Tibial nerve (tissue), 4 donors: ENCODE measurements around the gene PIK3CA.

Experiments used
- EP300 ChIP-seq, 2 donors: sonication (generic); formaldehyde crosslinking; IDR thresholded peaks; one replicate each; pipeline ENCODE4 v1.6.1; 2017; ENCODE audit warnings: antibody characterized with exemption in 2 of 2, mild to moderate bottlenecking in 1 of 2
- POLR2A ChIP-seq, 2 donors: fragments of 450-650 bp; IDR thresholded peaks; one replicate each; pipeline ENCODE4 v1.6.1; 2017; ENCODE audit warnings: antibody characterized with exemption in 2 of 2, mild to moderate bottlenecking in 2 of 2, moderate library complexity in 2 of 2
- TF ChIP-seq, protein P1 (sequence below), 5 experiments: fragments of 200-600 bp in 3 of 5; fragments of 450-650 bp in 2 of 5; sonication (generic) in 3 of 5; IDR thresholded peaks; one replicate each; pipeline ENCODE4 v1.5.1; 2016 to 2019; ENCODE audit warnings: antibody characterized with exemption in 5 of 5, mild to moderate bottlenecking in 3 of 5, moderate library complexity in 2 of 5

DNA sequence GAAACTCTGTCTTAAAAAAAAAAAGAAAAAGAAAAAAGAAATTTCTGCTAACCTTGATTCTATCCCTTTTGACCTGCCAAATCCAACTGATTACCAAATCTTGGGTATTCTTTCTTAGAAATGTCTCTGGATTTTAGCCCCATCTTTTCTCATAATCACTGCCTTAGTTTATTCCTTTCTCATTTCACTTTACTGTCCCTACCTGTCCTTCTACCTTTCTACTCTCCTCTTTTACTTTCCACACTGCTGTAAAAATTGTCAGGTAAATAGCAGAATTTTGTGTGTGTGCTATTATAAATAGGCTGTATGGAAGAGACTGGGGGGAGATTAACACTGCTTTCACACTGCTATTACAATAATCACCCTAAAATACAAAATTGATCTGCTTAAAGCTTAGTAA is 16.7 kb downstream of the PIK3CA start:
- TF ChIP-seq, protein P1, sequence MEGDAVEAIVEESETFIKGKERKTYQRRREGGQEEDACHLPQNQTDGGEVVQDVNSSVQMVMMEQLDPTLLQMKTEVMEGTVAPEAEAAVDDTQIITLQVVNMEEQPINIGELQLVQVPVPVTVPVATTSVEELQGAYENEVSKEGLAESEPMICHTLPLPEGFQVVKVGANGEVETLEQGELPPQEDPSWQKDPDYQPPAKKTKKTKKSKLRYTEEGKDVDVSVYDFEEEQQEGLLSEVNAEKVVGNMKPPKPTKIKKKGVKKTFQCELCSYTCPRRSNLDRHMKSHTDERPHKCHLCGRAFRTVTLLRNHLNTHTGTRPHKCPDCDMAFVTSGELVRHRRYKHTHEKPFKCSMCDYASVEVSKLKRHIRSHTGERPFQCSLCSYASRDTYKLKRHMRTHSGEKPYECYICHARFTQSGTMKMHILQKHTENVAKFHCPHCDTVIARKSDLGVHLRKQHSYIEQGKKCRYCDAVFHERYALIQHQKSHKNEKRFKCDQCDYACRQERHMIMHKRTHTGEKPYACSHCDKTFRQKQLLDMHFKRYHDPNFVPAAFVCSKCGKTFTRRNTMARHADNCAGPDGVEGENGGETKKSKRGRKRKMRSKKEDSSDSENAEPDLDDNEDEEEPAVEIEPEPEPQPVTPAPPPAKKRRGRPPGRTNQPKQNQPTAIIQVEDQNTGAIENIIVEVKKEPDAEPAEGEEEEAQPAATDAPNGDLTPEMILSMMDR (IDR thresholded peaks at IDR 0.05): no peak
- TF ChIP-seq POLR2A (IDR thresholded peaks at IDR 0.05) (no peak), EP300 (IDR thresholded peaks at IDR 0.05) (no peak)
